Fibroblast of the conjunctiva (primary cell): Measurements from ENCODE around the gene CISD3.

Experiments used
- DNase-seq: peaks from one replicate; pipeline ENCODE4 v3.0.0-alpha.2; 2010; ENCODE audit warnings: low read depth

CISD3 gene

GRCh38 chr17:38779965-38780752 is 50.0 kb downstream of the CISD3 start:
- DNase-seq: no peak

DNA sequence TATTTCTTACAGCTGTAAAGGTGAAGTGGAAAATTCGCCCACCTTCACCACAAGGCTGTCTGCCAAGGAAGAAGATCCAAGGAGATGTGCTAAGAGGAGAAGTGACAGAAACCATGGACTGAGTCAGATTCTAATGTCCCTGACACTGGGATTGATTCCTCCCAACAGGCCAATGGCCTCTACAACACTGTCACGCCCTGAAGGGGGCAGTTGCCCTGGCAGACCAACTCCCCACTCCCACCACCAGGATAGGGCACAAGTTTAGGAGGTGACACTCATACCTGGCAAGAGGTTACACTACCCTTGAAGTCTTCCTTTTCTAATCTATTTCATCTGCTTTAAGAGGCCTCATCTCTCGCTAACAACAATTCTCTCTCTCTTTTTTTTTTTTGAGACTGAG is 53.1 kb downstream of the CISD3 start:
- DNase-seq: no peak
